CD8-positive, alpha-beta memory T cell (primary cell): ENCODE data around the gene CALCB. TPM values are rescaled to one million over a fixed set of nuclear protein-coding genes. Genes with fewer than 3 reads are reported as not detected.
"Not testable (repeated sequence)": the region's sequence is repeated elsewhere in the genome, so short reads cannot be mapped to it uniquely, and the experiment has no call there.

Source experiments
- CTCF ChIA-PET: fragments of 350-600 bp; sonication (Branson Sonifier 250); formaldehyde crosslinking; loops from one replicate; lab custom pipeline; 2021; ENCODE audit warnings: antibody characterized with exemption; lab: Charles Lee
- POLR2A ChIA-PET: fragments of 350-600 bp; sonication (Branson Sonifier 250); formaldehyde crosslinking; loops from one replicate; lab custom pipeline; 2021; ENCODE audit warnings: antibody characterized with exemption; lab: Charles Lee
- DNase-seq, 5 donors: peaks; one replicate each; pipeline versions ENCODE4 v3.0.0 to v3.0.0-alpha.2; 2020 to 2022; ENCODE audit warnings: mixed read lengths in 1 of 5
- H3K27ac ChIP-seq: one replicate; pipeline ENCODE4 v1.7.0; 2013; ENCODE audit warnings: low read depth, mild to moderate bottlenecking, low read length, moderate library complexity
- H3K27me3 ChIP-seq: 2 replicates; pipeline ENCODE4 v1.7.0; 2013; ENCODE audit warnings: low read length, mild to moderate bottlenecking; ENCODE audit not compliant: insufficient read depth, poor library complexity, severe bottlenecking
- H3K36me3 ChIP-seq: 2 replicates; pipeline ENCODE4 v1.7.0; 2013; ENCODE audit warnings: mild to moderate bottlenecking, low read length, moderate library complexity; ENCODE audit not compliant: insufficient read depth
- H3K4me1 ChIP-seq: 2 replicates; pipeline ENCODE4 v1.7.0; 2013; ENCODE audit warnings: mild to moderate bottlenecking, low read length, moderate library complexity; ENCODE audit not compliant: insufficient read depth
- H3K4me3 ChIP-seq: 2 replicates; pipeline ENCODE4 v1.7.0; 2013; ENCODE audit warnings: mild to moderate bottlenecking, low read length
- H3K9me3 ChIP-seq: 2 replicates; pipeline ENCODE4 v1.7.0; 2013; ENCODE audit warnings: mild to moderate bottlenecking, low read length
- H3K27ac Mint-ChIP-seq, 8 donors: one replicate each; pipeline ENCODE4 v1.8.0; 2020 to 2021; ENCODE audit warnings: mixed read lengths in 8 of 8, mild to moderate bottlenecking in 6 of 8, inconsistent platforms in 3 of 8, moderate library complexity in 3 of 8
- H3K27me3 Mint-ChIP-seq, 2 donors: one replicate each; pipeline ENCODE4 v1.8.0; 2020 to 2021; ENCODE audit warnings: mixed read lengths in 2 of 2, mild to moderate bottlenecking in 1 of 2, moderate library complexity in 1 of 2
- H3K36me3 Mint-ChIP-seq, 3 donors: one replicate each; pipeline ENCODE4 v1.8.0; 2020 to 2021; ENCODE audit warnings: mixed read lengths in 3 of 3, inconsistent platforms in 1 of 3, mild to moderate bottlenecking in 1 of 3
- H3K4me1 Mint-ChIP-seq, 3 donors: one replicate each; pipeline ENCODE4 v1.8.0; 2020 to 2021; ENCODE audit warnings: mixed read lengths in 3 of 3, inconsistent platforms in 1 of 3, mild to moderate bottlenecking in 1 of 3
- H3K4me3 Mint-ChIP-seq, 7 donors: one replicate each; pipeline ENCODE4 v1.8.0; 2020 to 2021; ENCODE audit warnings: mixed read lengths in 7 of 7, mild to moderate bottlenecking in 6 of 7, moderate library complexity in 4 of 7, inconsistent platforms in 2 of 7
- H3K9me3 Mint-ChIP-seq, 5 donors: one replicate each; pipeline ENCODE4 v1.8.0; 2020 to 2022; ENCODE audit warnings: mixed read lengths in 5 of 5, mild to moderate bottlenecking in 3 of 5, moderate library complexity in 2 of 5, inconsistent platforms in 1 of 5
- polyA plus RNA-seq: library from polyadenylated mRNA; unstranded; fragments of 300-500 nt; fragmentation: Illumina TruSeq; gene quantifications from one replicate; pipeline ENCODE4 v1.2.3, GENCODE V29; 2021
- total RNA-seq, 2 experiments: library from RNA; stranded (reverse); gene quantifications; one replicate each; pipeline ENCODE4 v1.2.3, GENCODE V29; 2021

Gene CALCB
- total RNA-seq, result under 1 TPM; 0.35 to 0.47 TPM
- polyA plus RNA-seq, result 0.26 TPM

GRCh38 chr11:15073361-15074205 lies at the start of gene CALCB:
Gene CALCB (plus strand): TSS chr11:15073593. CDS start chr11:15074719, 1,126 bp downstream.
- Histone ChIP-seq H3K27me3 (no peaks in the 10 kb centered on the region), H3K4me1 (peaks cover 15% of the 10 kb centered on the region), H3K9me3 (no peaks in the 10 kb centered on the region), H3K4me3 (peak within 1 kb of the TSS; percentile 67), H3K27ac (no peak within 1 kb of the TSS), H3K36me3 (no peaks in the 10 kb centered on the region)
- peak within 1 kb of the TSS in 4 of 8 donors; percentile 42 to 62 (median 54) for H3K27ac Mint-ChIP-seq
- peaks cover 8 to 15% (median 10%) of the 10 kb centered on the region in 5 donors for H3K9me3 Mint-ChIP-seq
- ChIA-PET POLR2A (interaction anchor here (0.5 kb wide), 1 partner anchor 550 kb away, joined by 16 read pairs; no protein-coding TSS in a partner anchor), CTCF (interaction anchor here (0.9 to 5.7 kb wide), 8 partner anchors 17 to 182 kb away, joined by 3 to 90 read pairs (median 6); partner anchors contain the start of gene CYP2R1)
- DNase-seq, result peak in 2 of 5 donors; percentile 3 to 25
- H3K4me3 Mint-ChIP-seq, result peak within 1 kb of the TSS; percentile 78 to 87 (median 84)
- H3K36me3 Mint-ChIP-seq, result peaks cover 0 to 20% (median 0%) of the 10 kb centered on the region in 3 donors
- H3K4me1 Mint-ChIP-seq, result peaks cover 17 to 23% (median 17%) of the 10 kb centered on the region in 3 donors
- H3K27me3 Mint-ChIP-seq, result peaks cover 13 to 29% of the 10 kb centered on the region in 2 donors

- H3K4me3 ChIP-seq, result no peak overlapping the region
- POLR2A ChIA-PET, result no interaction called here
- no peaks in the 10 kb centered on the region for H3K36me3 ChIP-seq
- H3K27ac Mint-ChIP-seq, result no peak overlapping the region
- no peaks in the 10 kb centered on the region for H3K4me1 ChIP-seq
- H3K36me3 Mint-ChIP-seq, result no peaks in the 10 kb centered on the region
- no peak for DNase-seq
- H3K4me3 Mint-ChIP-seq, result no peak overlapping the region
- H3K27ac ChIP-seq, result no peak overlapping the region
- peaks cover 0 to 3% (median under 1%) of the 10 kb centered on the region in 5 donors for H3K9me3 Mint-ChIP-seq
- H3K4me1 Mint-ChIP-seq, result peaks cover 0 to 4% (median 3%) of the 10 kb centered on the region in 3 donors
- H3K27me3 Mint-ChIP-seq, result peaks cover 12 to 54% of the 10 kb centered on the region in 2 donors
- H3K9me3 ChIP-seq, result no peaks in the 10 kb centered on the region
- CTCF ChIA-PET, result interaction anchor here (1.4 kb wide), 1 partner anchor 21 kb away, joined by 4 read pairs; no protein-coding TSS in a partner anchor
- no peaks in the 10 kb centered on the region for H3K27me3 ChIP-seq
Measured at GRCh38 chr11:15027011-15027410, 46.4 kb upstream of the CALCB start.

GRCh38 chr11:15027956-15028355 lies 45.4 kb upstream of the CALCB start:
- ChIA-PET CTCF (no interaction called here), POLR2A (no interaction called here)
- H3K27ac ChIP-seq, result no peak overlapping the region
- H3K9me3 ChIP-seq, result no peaks in the 10 kb centered on the region
- H3K4me3 Mint-ChIP-seq, result peak overlapping the region in 1 of 7 donors; percentile 1
- no peak for DNase-seq
- H3K36me3 ChIP-seq, result no peaks in the 10 kb centered on the region
- H3K27me3 ChIP-seq, result no peaks in the 10 kb centered on the region
- peaks cover 11 to 59% of the 10 kb centered on the region in 2 donors for H3K27me3 Mint-ChIP-seq
- H3K4me3 ChIP-seq, result no peak overlapping the region
- no peaks in the 10 kb centered on the region for H3K4me1 ChIP-seq
- no peaks in the 10 kb centered on the region for H3K36me3 Mint-ChIP-seq
- H3K27ac Mint-ChIP-seq, result no peak overlapping the region
- peaks cover 0 to 4% (median 3%) of the 10 kb centered on the region in 3 donors for H3K4me1 Mint-ChIP-seq
- no peaks in the 10 kb centered on the region for H3K9me3 Mint-ChIP-seq

- Histone ChIP-seq H3K27me3 (no peaks in the 10 kb centered on the region), H3K4me3 (no peak overlapping the region), H3K36me3 (no peaks in the 10 kb centered on the region), H3K4me1 (no peaks in the 10 kb centered on the region), H3K9me3 (no peaks in the 10 kb centered on the region), H3K27ac (no peak overlapping the region)
- POLR2A ChIA-PET, result no interaction called here
- no peak for DNase-seq
- Mint-ChIP-seq H3K27me3 (peaks cover 11 to 62% of the 10 kb centered on the region in 2 donors), H3K4me1 (peaks cover 0 to 4% (median 3%) of the 10 kb centered on the region in 3 donors), H3K36me3 (no peaks in the 10 kb centered on the region), H3K4me3 (no peak overlapping the region), H3K9me3 (no peaks in the 10 kb centered on the region), H3K27ac (no peak overlapping the region)
- CTCF ChIA-PET, result no interaction called here
Measured at GRCh38 chr11:15028379-15028778, 45.0 kb upstream of the CALCB start.

GRCh38 chr11:15031945-15032344 lies 41.4 kb upstream of the CALCB start:
- H3K27ac ChIP-seq, H3K9me3 Mint-ChIP-seq, H3K4me1 Mint-ChIP-seq, H3K36me3 ChIP-seq, H3K4me3 Mint-ChIP-seq, POLR2A ChIA-PET, H3K9me3 ChIP-seq, H3K4me1 ChIP-seq, DNase-seq, CTCF ChIA-PET, H3K27ac Mint-ChIP-seq, H3K36me3 Mint-ChIP-seq, H3K4me3 ChIP-seq, H3K27me3 ChIP-seq: not testable (repeated sequence)
- peaks cover 9 to 42% of the 10 kb centered on the region in 2 donors for H3K27me3 Mint-ChIP-seq

- no peaks in the 10 kb centered on the region for H3K36me3 Mint-ChIP-seq
- CTCF ChIA-PET, result interaction anchor here (1.5 kb wide), 1 partner anchor 127 kb away, joined by 4 read pairs; no protein-coding TSS in a partner anchor
Measured at GRCh38 chr11:15034687-15035267, 38.6 kb upstream of the CALCB start.

GRCh38 chr11:15035283-15035682 lies 38.1 kb upstream of the CALCB start:
- no peak overlapping the region for H3K4me3 Mint-ChIP-seq
- POLR2A ChIA-PET, result no interaction called here
- H3K9me3 ChIP-seq, result no peaks in the 10 kb centered on the region
- H3K27ac ChIP-seq, result no peak overlapping the region
- H3K9me3 Mint-ChIP-seq, result no peaks in the 10 kb centered on the region
- H3K4me3 ChIP-seq, result no peak overlapping the region
- H3K27me3 Mint-ChIP-seq, result peaks cover 7 to 39% of the 10 kb centered on the region in 2 donors
- no peak for DNase-seq
- no peaks in the 10 kb centered on the region for H3K4me1 Mint-ChIP-seq
- H3K27ac Mint-ChIP-seq, result no peak overlapping the region
- no peaks in the 10 kb centered on the region for H3K36me3 ChIP-seq
- no peaks in the 10 kb centered on the region for H3K36me3 Mint-ChIP-seq
- CTCF ChIA-PET, result interaction anchor here (1.5 kb wide), 1 partner anchor 128 kb away, joined by 4 read pairs; no protein-coding TSS in a partner anchor
- no peaks in the 10 kb centered on the region for H3K27me3 ChIP-seq
- no peaks in the 10 kb centered on the region for H3K4me1 ChIP-seq

More at GRCh38 chr11:15034687-15035267, 38.6 kb upstream of the CALCB start:
- POLR2A ChIA-PET, result no interaction called here
- no peaks in the 10 kb centered on the region for H3K36me3 ChIP-seq
- Mint-ChIP-seq H3K27ac (no peak overlapping the region), H3K27me3 (peaks cover 7 to 44% of the 10 kb centered on the region in 2 donors), H3K4me3 (no peak overlapping the region), H3K4me1 (no peaks in the 10 kb centered on the region), H3K9me3 (no peaks in the 10 kb centered on the region)
- no peaks in the 10 kb centered on the region for H3K4me1 ChIP-seq
- no peaks in the 10 kb centered on the region for H3K27me3 ChIP-seq
- H3K9me3 ChIP-seq, result no peaks in the 10 kb centered on the region
- no peak for DNase-seq
- no peak overlapping the region for H3K27ac ChIP-seq
- H3K4me3 ChIP-seq, result no peak overlapping the region

- H3K4me3 ChIP-seq, result no peak overlapping the region
- no peaks in the 10 kb centered on the region for H3K9me3 ChIP-seq
- CTCF ChIA-PET, result interaction anchor here (1.4 kb wide), 1 partner anchor 36 kb away, joined by 5 read pairs; no protein-coding TSS in a partner anchor
- Mint-ChIP-seq H3K4me3 (no peak overlapping the region), H3K4me1 (no peaks in the 10 kb centered on the region), H3K27me3 (peaks cover 7 to 17% of the 10 kb centered on the region in 2 donors), H3K36me3 (peaks cover 0 to 1% (median 0%) of the 10 kb centered on the region in 3 donors), H3K27ac (no peak overlapping the region), H3K9me3 (no peaks in the 10 kb centered on the region)
- H3K27me3 ChIP-seq, result no peaks in the 10 kb centered on the region
- no peak overlapping the region for H3K27ac ChIP-seq
- POLR2A ChIA-PET, result no interaction called here
- DNase-seq, result no peak
- H3K36me3 ChIP-seq, result no peaks in the 10 kb centered on the region
- no peaks in the 10 kb centered on the region for H3K4me1 ChIP-seq
Measured at GRCh38 chr11:15038963-15039362, 34.4 kb upstream of the CALCB start.
